K562 (cell line): Measurements from ENCODE around the gene OSGIN1. TPM values are rescaled to one million over a fixed set of nuclear protein-coding genes. Genes with fewer than 3 reads are reported as not detected.

ENCODE experiments used
- ATAC-seq: fragments of 200-7000 bp; cut with Tn5 transposase; 3 replicates; pipeline ENCODE4 v1.9.1; 2020; ENCODE audit warnings: moderate library complexity
- BruUV-seq: library from RNA; stranded (reverse); fragments of 400-500 nt; replicated peaks from 2 replicates; lab custom pipeline; 2021; lab: Mats Ljungman, UMichigan
- CTCF ChIA-PET: fragments of 300-600 bp; formaldehyde crosslinking; extraction: SDS; loops from one replicate; lab custom pipeline; 2021; ENCODE audit warnings: low intra/inter-chr PET ratio; lab: Yijun Ruan, JAX
- POLR2A ChIA-PET: fragments of 300-600, 350-650 bp; sonication (Branson Sonifier 250); formaldehyde crosslinking; extraction: SDS; loops from one replicate; lab custom pipeline; 2021; ENCODE audit warnings: antibody characterized with exemption, inconsistent platforms; lab: Yijun Ruan, JAX
- DNase-seq, 4 experiments: peaks; one replicate each; pipeline versions ENCODE4 v3.0.0 to v3.0.0-alpha.2; 2011 to 2018; ENCODE audit warnings: low spot score in 3 of 4, mixed read lengths in 3 of 4; ENCODE audit errors: extremely low read depth in 1 of 4
- FAIRE-seq: peaks from 2 replicates; lab custom pipeline; 2011; peaks lifted over from hg19 to GRCh38; lab: Jason Lieb, UNC
- H2AFZ ChIP-seq: 2 replicates; pipeline ENCODE4 v1.6.0; 2011; ENCODE audit warnings: low read depth, low read length, control low read depth, inconsistent platforms
- H3K27ac ChIP-seq: fragments of 200-600 bp; 3 replicates; pipeline ENCODE4 v1.8.0; 2011; ENCODE audit warnings: low read depth, mild to moderate bottlenecking, control low read depth, inconsistent platforms, low read length, moderate library complexity, mixed read lengths; ENCODE audit errors: extremely low read depth
- H3K27me3 ChIP-seq, 2 experiments: fragments of 300-600 bp in 1 of 2; 2 replicates in 1 of 2; 3 replicates in 1 of 2; pipeline versions ENCODE4 v1.6.0 to v1.8.0; 2011; ENCODE audit warnings: inconsistent platforms in 2 of 2, low read length in 2 of 2, mild to moderate bottlenecking in 1 of 2, mixed read lengths in 1 of 2, moderate library complexity in 1 of 2; ENCODE audit not compliant: control insufficient read depth in 2 of 2, insufficient read depth in 2 of 2
- H3K36me3 ChIP-seq: fragments of 300-600 bp; 3 replicates; pipeline ENCODE4 v1.8.0; 2011; ENCODE audit warnings: mild to moderate bottlenecking, low read length, inconsistent platforms; ENCODE audit not compliant: control insufficient read depth, insufficient read depth
- H3K4me1 ChIP-seq, 2 experiments: fragments of 200-600 bp in 1 of 2; replicated peaks in 1 of 2; 2 replicates in 1 of 2; 3 replicates in 1 of 2; pipeline versions ENCODE4 v1.5.1 to v1.8.0; 2011; ENCODE audit warnings: inconsistent platforms in 2 of 2, low read length in 2 of 2, mild to moderate bottlenecking in 1 of 2, mixed read lengths in 1 of 2, moderate library complexity in 1 of 2; ENCODE audit not compliant: control insufficient read depth in 2 of 2, insufficient read depth in 2 of 2
- H3K4me2 ChIP-seq: 2 replicates; pipeline ENCODE4 v1.6.1; 2011; ENCODE audit warnings: low read length, control low read depth, inconsistent platforms, mixed read lengths; ENCODE audit not compliant: insufficient read depth
- H3K4me3 ChIP-seq: fragments of 200-600 bp; sonication (generic), shearing (Covaris generic); 2 replicates; pipeline ENCODE4 v1.5.1; 2016; ENCODE audit warnings: control low read depth, inconsistent platforms
- H3K79me2 ChIP-seq: fragments of 200-600 bp; 3 replicates; pipeline ENCODE4 v1.8.0; 2011; ENCODE audit warnings: low read length, inconsistent platforms; ENCODE audit not compliant: control insufficient read depth, insufficient read depth
- H3K9ac ChIP-seq, 2 experiments: 2 replicates each; pipeline versions ENCODE4 v1.6.0 to v1.6.1; 2011; ENCODE audit warnings: low read depth in 2 of 2, low read length in 2 of 2, control low read depth in 1 of 2, inconsistent platforms in 1 of 2, mild to moderate bottlenecking in 1 of 2, mixed read lengths in 1 of 2; ENCODE audit not compliant: insufficient read depth in 1 of 2
- H3K9me1 ChIP-seq: one replicate; pipeline ENCODE4 v1.6.0; 2011; ENCODE audit warnings: inconsistent platforms, mild to moderate bottlenecking, low read length, moderate library complexity; ENCODE audit not compliant: control insufficient read depth, insufficient read depth
- H3K9me3 ChIP-seq: replicated peaks from 2 replicates; pipeline ENCODE4 v1.5.1; 2011; ENCODE audit warnings: low read depth, low read length, inconsistent platforms; ENCODE audit not compliant: control insufficient read depth, insufficient read depth
- H4K20me1 ChIP-seq: replicated peaks from 2 replicates; pipeline ENCODE4 v1.6.1; 2011; ENCODE audit warnings: low read length, inconsistent platforms, mixed read lengths; ENCODE audit not compliant: control insufficient read depth, insufficient read depth
- ARID3A ChIP-seq: IDR thresholded peaks from 2 replicates; pipeline ENCODE4 v1.6.1; 2012; ENCODE audit warnings: low read depth, low read length, improper control_type of control experiment, borderline replicate concordance
- BCL6 ChIP-seq: fragments of 250-450 bp; sonication (Bioruptor Pico); IDR thresholded peaks from 2 replicates; pipeline ENCODE4 v1.4.0; 2020
- CBX5 ChIP-seq: IDR thresholded peaks from 2 replicates; pipeline ENCODE4 v1.6.1; 2014; ENCODE audit warnings: low read depth, borderline replicate concordance
- CLOCK ChIP-seq: fragments of 250-450 bp; sonication (Bioruptor Pico); IDR thresholded peaks from 2 replicates; pipeline ENCODE4 v1.4.0; 2020; ENCODE audit warnings: mild to moderate bottlenecking, moderate library complexity, borderline replicate concordance
- FOSL1 ChIP-seq: fragments of 200-800 bp; sonication (Bioruptor generic); conservative IDR thresholded peaks from 2 replicates; pipeline ENCODE4 v1.6.1; 2016; ENCODE audit warnings: missing genetic modification characterization, missing compliant biosample characterization
- GTF2A2 ChIP-seq: IDR thresholded peaks from 2 replicates; pipeline ENCODE4 v1.6.1; 2016; ENCODE audit warnings: mild to moderate bottlenecking, missing genetic modification characterization, missing compliant biosample characterization
- KAT8 ChIP-seq: fragments of 450-650 bp; IDR thresholded peaks from 2 replicates; pipeline ENCODE4 v1.6.1; 2016; ENCODE audit warnings: low read depth, mild to moderate bottlenecking
- ZFP30 ChIP-seq: fragments of 250-450 bp; sonication (Bioruptor Pico); IDR thresholded peaks from 2 replicates; pipeline ENCODE4 v1.8.0; 2022; ENCODE audit warnings: moderate library complexity, mild to moderate bottlenecking, inconsistent platforms, borderline replicate concordance
- ZFX ChIP-seq: sonication (generic); formaldehyde crosslinking; IDR thresholded peaks from 2 replicates; pipeline ENCODE4 v1.8.0; 2022; ENCODE audit warnings: mild to moderate bottlenecking, missing genetic modification reagents, moderate library complexity
- ZNF561 ChIP-seq: fragments of 450-650 bp; formaldehyde crosslinking; conservative IDR thresholded peaks from 2 replicates; pipeline ENCODE4 v1.4.0; 2020; ENCODE audit warnings: mild to moderate bottlenecking, moderate library complexity
- WGBS: fragments of 100-300 bp; shearing (Covaris generic); methylation state at CpG from one replicate; pipeline ENCODE4 v1.1.6; 2016; ENCODE audit warnings: low coverage, mixed read lengths; ENCODE audit not compliant: insufficient coverage; ENCODE audit errors: missing lambda C conversion rate; 5-methylcytosine and 5-hydroxymethylcytosine counted together
- in situ Hi-C: fragments of 300-500 bp; cut with MboI; formaldehyde crosslinking; loops from 4 replicates; pipeline ENCODE4 v1.15.0; 2018; ENCODE audit warnings: inconsistent platforms, mixed read lengths
- intact Hi-C: fragments of 100-400 bp; cut with micrococcal nuclease; formaldehyde crosslinking; loops from 2 replicates; pipeline ENCODE4 v1.14.2; 2022
- polyA plus RNA-seq, 8 experiments: library from polyadenylated mRNA; depleted of rRNA in 4 of 8; stranded (reverse) in 5 of 8; unstranded in 3 of 8; fragments of >200 nt; fragmentation: Nextera tagmentation in 2 of 8; fragmentation: Illumina TruSeq in 1 of 8; extraction: Ambion mirVana in 2 of 8; extraction: Trizol in 1 of 8; gene quantifications; 2 replicates each; pipeline versions ENCODE4 v1.2.1 to v1.2.3, GENCODE V29; 2011 to 2014; ENCODE audit warnings: inconsistent platforms in 1 of 8, missing spikeins in 1 of 8
- total RNA-seq, 7 experiments: library from RNA; depleted of rRNA in 6 of 7; stranded (reverse); fragments of >200 nt in 6 of 7; fragmentation: Illumina TruSeq in 2 of 7; extraction: Trizol in 2 of 7; gene quantifications; 2 replicates each; pipeline versions ENCODE4 v1.2.1 to v1.2.3, GENCODE V29; 2011 to 2021; ENCODE audit warnings: low replicate concordance in 1 of 7

The OSGIN1 gene
- total and polyA plus RNA-seq, 9 of the 15 experiments (the other 6 are each of a cell fraction or from before 2014, with no cell fraction given) = 0.03 to 3.6 (median 1.6) TPM

- Histone ChIP-seq H4K20me1 (no peaks in the 10 kb centered on the region; the same call in none of the 2 replicates), H2AFZ (no peak overlapping the region), H3K9me1 (no peaks in the 10 kb centered on the region), H3K4me1 (no peaks in the 10 kb centered on the region; a peak in 1 of 5 replicates), H3K27me3 (peaks cover 7 to 27% of the 10 kb centered on the region in 2 experiments; a peak in 3 of 5 replicates), H3K9ac (no peak overlapping the region), H3K79me2 (no peaks in the 10 kb centered on the region), H3K9me3 (no peaks in the 10 kb centered on the region), H3K27ac (no peak overlapping the region), H3K4me3 (no peak overlapping the region), H3K36me3 (no peaks in the 10 kb centered on the region), H3K4me2 (no peak overlapping the region)
- ATAC-seq = no peak
- BruUV-seq = no TSS peak
- intact Hi-C loops = no loop called here
- DNase-seq = no peak
- no peak for FAIRE-seq
- ChIA-PET CTCF (no interaction called here), POLR2A (no interaction called here)
- 38% methylated on average over 15 of the region's 15 CpGs for WGBS
- TF ChIP-seq GTF2A2 (no peak), BCL6 (no peak), ZNF561 (CRISPR knock-in tag) (no peak), KAT8 (no peak), CBX5 (no peak), ZFX (CRISPR knock-in tag) (no peak), FOSL1 (tag) (no peak), ZFP30 (CRISPR knock-in tag) (no peak), ARID3A (no peak), CLOCK (CRISPR knock-in tag) (no peak)
- in situ Hi-C loops = no loop called here
Measured at GRCh38 chr16:83907631-83908250, 45.3 kb upstream of the OSGIN1 start.
